ENCODE measurements around the gene PPP2R1A. TPM values are rescaled to one million over a fixed set of nuclear protein-coding genes. Genes with fewer than 3 reads are reported as not detected.

The PPP2R1A gene
- total and polyA plus RNA-seq, 2 of the 13 experiments (the other 11 are each of a cell fraction or from before 2014, with no cell fraction given): 86.7 to 130 TPM

DNA sequence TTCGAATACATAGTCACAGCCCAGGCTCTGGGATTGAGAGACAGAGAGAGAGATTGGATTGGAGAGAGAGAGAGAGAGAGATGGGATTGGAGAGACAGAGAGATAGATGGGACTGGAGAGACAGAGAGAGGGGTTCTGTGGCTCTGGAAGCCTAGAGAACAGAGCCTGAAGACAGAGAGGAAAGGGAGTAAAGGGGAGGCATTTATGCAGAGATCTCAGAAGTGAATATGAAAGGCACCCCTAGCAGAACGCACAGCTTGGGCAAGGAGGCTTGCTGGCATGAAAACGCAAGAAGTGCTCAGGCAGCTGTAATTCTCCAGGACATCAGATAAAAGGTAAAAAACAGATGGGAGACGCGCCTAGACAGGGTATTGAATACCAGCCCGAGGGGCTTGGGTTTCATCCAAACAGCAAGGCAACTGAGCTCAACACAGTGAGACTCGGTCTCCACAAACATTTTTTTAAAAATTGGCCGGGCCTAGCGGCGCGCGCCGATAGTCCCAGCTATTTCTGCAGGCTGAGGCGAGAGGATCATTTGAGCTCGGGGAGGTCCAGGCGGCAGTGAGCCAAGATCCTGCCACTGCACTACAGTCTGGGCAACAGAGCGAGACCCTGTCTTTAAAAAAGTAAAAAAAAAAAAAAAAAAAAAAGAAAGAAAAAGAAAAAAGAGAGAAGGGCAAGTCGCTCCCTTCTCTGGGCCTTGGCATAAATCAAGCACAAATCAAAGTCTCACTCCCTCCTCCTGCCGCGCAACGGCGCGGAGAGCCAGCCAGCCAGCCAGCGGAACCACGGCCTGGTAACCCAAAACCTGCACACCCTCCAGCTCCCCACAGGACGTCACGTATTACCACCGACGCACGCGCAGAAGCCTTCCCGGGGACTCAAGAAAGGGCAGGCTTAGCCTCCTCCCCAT, 774 bp upstream of the PPP2R1A start (continued):
- TF ChIP-seq, protein P1, sequence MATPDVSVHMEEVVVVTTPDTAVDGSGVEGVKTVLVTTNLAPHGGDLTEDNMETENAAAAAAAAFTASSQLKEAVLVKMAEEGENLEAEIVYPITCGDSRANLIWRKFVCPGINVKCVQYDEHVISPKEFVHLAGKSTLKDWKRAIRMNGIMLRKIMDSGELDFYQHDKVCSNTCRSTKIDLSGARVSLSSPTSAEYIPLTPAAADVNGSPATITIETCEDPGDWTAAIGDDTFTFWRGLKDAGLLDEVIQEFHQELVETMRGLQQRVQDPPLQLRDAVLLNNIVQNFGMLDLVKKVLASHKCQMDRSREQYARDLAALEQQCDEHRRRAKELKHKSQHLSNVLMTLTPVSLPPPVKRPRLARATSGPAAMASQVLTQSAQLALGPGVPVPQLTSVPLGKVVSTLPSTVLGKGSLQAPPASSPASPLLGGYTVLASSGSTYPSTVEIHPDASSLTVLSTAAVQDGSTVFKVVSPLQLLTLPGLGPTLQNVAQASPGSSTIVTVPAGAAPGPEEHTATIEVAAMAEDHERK (CRISPR knock-in tag; IDR thresholded peaks at IDR 0.05; ENCODE audit: low read depth): 0 out of 2 replicates have a peak, but pooled peaks have one; percentile 6
- TF ChIP-seq FUBP1 (CRISPR knock-in tag; IDR thresholded peaks at IDR 0.05; ENCODE audit: borderline replicate concordance): no peak
- no peak for TF ChIP-seq NCOA2 (CRISPR knock-in tag; IDR thresholded peaks at IDR 0.05)
- TF ChIP-seq THAP7 (CRISPR knock-in tag; IDR thresholded peaks at IDR 0.05): no peak
- TF ChIP-seq, protein P2, sequence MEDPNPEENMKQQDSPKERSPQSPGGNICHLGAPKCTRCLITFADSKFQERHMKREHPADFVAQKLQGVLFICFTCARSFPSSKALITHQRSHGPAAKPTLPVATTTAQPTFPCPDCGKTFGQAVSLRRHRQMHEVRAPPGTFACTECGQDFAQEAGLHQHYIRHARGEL (CRISPR knock-in tag; IDR thresholded peaks at IDR 0.05): no peak
- no peak for TF ChIP-seq ZNF569 (CRISPR knock-in tag; IDR thresholded peaks at IDR 0.05; ENCODE audit: borderline replicate concordance)
- peak; percentile 14; the same call in 1 of the 2 replicates for TF ChIP-seq RFXAP (CRISPR knock-in tag; IDR thresholded peaks at IDR 0.05; ENCODE audit: borderline replicate concordance)
- TF ChIP-seq KDM5B (CRISPR knock-in tag; IDR thresholded peaks at IDR 0.05; ENCODE audit: borderline replicate concordance): no peak
- TF ChIP-seq PAF1 (CRISPR knock-in tag; IDR thresholded peaks at IDR 0.05): no peak
- TF ChIP-seq ZFP82 (CRISPR knock-in tag; IDR thresholded peaks at IDR 0.05; ENCODE audit: borderline replicate concordance): no peak
- no peak for TF ChIP-seq ZNF737 (CRISPR knock-in tag; IDR thresholded peaks at IDR 0.05; ENCODE audit: borderline replicate concordance)
- no peak for TF ChIP-seq FOXJ3 (CRISPR knock-in tag; IDR thresholded peaks at IDR 0.05; ENCODE audit: borderline replicate concordance)
- TF ChIP-seq SAP130 (CRISPR knock-in tag; IDR thresholded peaks at IDR 0.05; ENCODE audit: low read depth): 0 out of 2 replicates have a peak, but pooled peaks have one; percentile 33
- TF ChIP-seq EED (CRISPR knock-in tag; IDR thresholded peaks at IDR 0.05): no peak
- TF ChIP-seq NONO (IDR thresholded peaks at IDR 0.05): no peak
- TF ChIP-seq NONO (CRISPR knock-in tag; conservative IDR thresholded peaks at IDR 0.05): no peak
- TF ChIP-seq ZNF180 (CRISPR knock-in tag; IDR thresholded peaks at IDR 0.05; ENCODE audit: borderline replicate concordance, low read depth): no peak
- TF ChIP-seq GATAD1 (CRISPR knock-in tag; IDR thresholded peaks at IDR 0.05): no peak; the same call in 1 of the 2 replicates
- TF ChIP-seq ZFP1 (CRISPR knock-in tag; IDR thresholded peaks at IDR 0.05): no peak
- no peak for TF ChIP-seq ARID2 (CRISPR knock-in tag; IDR thresholded peaks at IDR 0.05; ENCODE audit: borderline replicate concordance)
- no peak for TF ChIP-seq ZZZ3 (CRISPR knock-in tag; IDR thresholded peaks at IDR 0.05; ENCODE audit: borderline replicate concordance)
- no peak for TF ChIP-seq ZKSCAN1 (IDR thresholded peaks at IDR 0.05; ENCODE audit: low read length)
- no peak for TF ChIP-seq MIER2 (CRISPR knock-in tag; IDR thresholded peaks at IDR 0.05)
- TF ChIP-seq MEF2D (CRISPR knock-in tag; IDR thresholded peaks at IDR 0.05): no peak
- TF ChIP-seq ETS1 (CRISPR knock-in tag; IDR thresholded peaks at IDR 0.05): no peak
- TF ChIP-seq XRCC5 (optimal IDR thresholded peaks at IDR 0.05; ENCODE audit: low read length): no peak

Measured in HepG2 (cell line).